HTERT RPE-1 (cell line): Measurements from ENCODE around the gene MAFG.
"Not testable (repeated sequence)": the region's sequence is repeated elsewhere in the genome, so short reads cannot be mapped to it uniquely, and the experiment has no call there.

ENCODE experiments used
- in situ Hi-C: fragments of 300-500 bp; cut with MboI; formaldehyde crosslinking; loops from 4 replicates; pipeline ENCODE4 v1.14.3; 2020; ENCODE audit warnings: low sequenced_read_pairs

The MAFG gene

DNA sequence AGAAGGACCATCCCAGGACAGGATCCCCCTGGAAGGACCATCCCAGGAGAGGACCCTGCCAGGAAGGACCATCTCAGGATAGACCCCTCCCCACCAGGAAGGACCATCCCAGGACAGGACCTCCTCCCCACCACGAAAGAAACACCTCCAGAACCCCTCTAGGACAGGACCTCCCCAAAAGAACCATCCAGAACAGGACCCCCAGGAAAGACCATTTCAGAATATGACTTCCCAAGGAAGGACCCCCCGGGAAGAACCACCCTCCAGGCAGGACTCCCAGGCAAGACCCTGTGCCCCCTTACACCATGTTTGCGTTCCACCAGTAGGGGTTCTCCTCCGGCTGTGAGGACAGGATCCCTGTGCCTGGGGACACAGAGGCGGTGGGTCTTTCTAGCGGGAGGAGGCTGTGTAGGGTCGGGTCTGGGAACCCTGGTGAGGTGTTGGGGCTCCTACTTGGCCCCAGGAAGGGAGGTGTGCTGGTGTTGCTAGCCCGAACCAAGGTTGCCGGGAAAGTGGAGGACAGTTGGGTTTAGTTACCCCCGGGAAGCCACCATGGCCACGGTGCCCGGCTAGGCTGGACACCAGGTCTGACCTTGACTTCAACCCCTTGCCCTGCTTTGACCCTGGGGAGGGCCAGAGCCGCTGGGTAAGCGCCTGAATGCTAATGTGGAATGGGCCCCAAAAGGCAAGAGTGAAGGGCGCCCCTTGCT lies 31.3 kb upstream of the MAFG start:
- in situ Hi-C loops: no loop called here

DNA sequence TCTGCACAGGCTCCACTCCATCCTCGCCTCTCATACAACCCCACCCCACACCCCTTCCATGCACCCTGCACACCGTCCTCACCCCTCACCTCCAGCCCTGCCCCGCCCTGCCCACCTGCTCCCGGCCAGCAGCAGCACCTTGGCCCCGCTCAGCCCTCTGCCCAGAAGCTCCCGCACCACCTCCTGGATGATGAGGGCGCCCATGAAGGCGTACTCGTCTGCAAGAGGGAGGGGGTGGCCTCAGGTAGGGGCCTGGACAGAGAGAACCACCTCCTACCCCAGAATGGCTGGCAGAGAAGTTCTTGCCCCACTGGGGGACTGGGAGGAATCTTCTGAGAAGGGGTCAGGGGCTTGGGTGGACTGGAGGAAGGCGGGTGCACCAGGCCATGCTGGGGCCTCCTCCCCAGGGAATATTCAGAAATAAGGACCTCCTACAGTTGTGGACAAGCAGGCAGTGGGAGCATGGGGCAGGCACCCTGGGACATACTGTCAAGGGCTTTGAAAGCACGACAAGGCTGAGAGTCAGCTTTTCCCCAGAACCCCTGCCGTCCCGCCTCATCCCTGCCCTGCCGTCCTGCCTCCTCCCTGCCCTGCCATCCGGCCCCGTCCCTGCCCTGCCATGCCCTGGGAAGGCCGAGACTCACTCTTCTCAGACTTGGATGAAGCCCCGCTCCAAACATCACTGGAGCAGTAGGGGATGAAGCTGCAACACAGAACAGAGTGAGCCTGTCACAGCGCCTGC lies 30.3 kb upstream of the MAFG start:
- in situ Hi-C loops: no loop called here

DNA sequence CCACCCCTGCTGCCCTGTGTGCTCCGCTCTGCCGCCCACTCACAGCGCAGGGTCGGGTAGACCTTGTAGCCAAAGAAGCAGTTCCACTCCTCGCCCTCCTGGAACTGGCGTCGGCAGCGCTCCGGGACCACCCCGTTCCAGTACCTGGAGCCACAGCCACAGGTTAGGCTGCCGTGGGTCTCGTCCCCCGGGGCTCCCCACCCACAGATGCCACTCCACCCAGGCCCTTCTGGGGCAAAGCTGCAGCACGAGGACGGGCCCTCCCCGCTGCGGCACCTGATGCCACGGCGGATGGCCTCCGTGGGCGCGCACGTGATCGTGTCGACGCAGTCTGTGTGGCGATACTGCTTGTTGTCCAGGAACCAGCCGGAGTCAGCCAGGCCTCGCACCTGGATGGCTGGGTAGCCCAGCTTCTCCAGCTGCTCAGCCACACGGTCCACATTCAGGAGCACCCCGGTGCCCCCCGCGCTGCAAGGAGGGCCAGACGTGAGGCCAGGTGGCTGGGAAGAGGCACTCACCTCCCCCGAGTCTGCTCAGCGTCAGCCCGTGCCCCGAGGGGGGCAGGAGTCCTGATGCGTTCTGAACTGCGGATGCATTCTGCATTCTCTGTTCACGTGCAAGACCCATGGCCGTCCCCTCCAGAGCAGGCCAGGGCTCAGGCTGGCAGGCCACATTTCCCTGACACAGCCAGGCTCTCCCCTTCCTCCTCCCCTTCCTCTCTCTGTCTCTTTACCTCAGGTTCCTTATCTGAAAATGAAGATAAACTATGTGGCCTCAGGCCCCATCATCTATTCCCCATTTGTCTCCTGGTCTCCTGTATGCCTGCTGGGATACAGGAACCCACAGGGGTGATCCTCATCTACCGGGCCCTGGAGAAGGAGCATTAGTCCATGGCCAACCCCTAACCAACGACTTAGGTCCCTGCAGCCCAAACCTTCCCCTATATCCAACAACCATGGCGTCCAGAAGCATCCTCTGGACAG lies 29.4 kb upstream of the MAFG start:
- in situ Hi-C loops: no loop called here

DNA sequence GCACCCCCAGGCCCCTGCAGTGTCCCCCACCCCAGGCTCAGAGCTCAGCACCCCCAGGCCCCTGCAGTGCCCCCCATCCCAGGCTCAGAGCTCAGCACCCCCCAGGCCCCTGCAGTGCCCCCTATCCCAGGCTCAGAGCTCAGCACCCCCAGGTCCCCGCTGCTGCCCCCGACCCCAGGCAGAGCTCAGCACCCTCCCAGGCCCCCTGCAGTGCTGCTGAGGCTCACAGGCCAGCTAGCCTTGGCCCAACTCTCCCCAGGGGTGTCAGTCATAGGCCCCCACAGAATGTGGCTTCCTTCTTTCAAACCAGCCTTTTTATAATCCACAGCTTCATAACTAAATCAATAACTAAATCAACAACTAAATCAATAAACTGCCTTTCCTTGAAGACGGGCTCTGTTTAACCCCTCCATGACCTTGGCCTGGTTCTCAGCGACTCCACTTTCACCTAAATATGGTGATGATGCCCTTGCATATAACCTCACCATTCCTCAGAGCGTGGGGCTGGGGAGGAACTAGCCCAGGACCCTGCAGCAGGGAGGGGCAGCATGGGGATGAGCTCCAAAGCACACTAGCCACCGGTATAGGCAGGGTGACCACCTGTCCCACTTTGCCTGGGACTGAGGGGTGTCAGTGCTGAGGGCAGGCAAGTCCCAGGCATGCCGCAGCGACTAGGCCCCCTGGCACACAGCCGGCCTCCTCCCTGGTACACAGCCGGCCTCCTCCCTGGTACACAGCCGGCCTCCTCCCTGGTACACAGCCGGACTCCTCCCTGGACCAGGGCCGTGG lies 28.4 kb upstream of the MAFG start:
- in situ Hi-C loops: no loop called here

DNA sequence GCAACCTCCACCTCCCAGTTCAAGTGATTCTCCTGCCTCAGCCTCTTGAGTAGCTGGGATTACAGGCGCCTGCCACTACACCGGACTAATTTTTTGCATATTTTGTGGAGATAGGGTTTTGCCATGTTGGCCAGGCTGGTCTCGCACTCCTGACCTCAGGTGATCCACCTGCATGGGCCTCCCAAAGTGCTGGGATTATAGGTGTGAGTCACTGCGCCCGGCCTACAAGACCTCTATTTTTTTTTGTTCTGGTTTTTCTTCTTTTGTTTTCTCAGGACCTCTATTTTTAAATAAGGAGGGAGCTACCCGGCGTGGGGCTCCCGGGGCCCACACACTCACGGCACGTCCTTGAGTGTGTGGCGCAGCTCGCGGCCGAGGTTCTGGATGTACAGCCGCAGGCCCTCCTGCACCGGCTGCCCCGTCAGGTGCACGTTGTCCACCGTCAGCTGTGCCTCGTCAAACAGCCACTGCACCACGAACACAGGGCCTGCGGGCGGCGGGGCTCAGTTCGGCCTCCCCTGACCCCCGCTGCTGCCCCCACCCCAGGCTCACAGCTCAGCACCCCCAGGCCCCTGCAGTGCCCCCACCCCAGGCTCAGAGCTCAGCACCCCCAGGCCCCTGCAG lies 27.6 kb upstream of the MAFG start:
- in situ Hi-C loops: no loop called here

DNA sequence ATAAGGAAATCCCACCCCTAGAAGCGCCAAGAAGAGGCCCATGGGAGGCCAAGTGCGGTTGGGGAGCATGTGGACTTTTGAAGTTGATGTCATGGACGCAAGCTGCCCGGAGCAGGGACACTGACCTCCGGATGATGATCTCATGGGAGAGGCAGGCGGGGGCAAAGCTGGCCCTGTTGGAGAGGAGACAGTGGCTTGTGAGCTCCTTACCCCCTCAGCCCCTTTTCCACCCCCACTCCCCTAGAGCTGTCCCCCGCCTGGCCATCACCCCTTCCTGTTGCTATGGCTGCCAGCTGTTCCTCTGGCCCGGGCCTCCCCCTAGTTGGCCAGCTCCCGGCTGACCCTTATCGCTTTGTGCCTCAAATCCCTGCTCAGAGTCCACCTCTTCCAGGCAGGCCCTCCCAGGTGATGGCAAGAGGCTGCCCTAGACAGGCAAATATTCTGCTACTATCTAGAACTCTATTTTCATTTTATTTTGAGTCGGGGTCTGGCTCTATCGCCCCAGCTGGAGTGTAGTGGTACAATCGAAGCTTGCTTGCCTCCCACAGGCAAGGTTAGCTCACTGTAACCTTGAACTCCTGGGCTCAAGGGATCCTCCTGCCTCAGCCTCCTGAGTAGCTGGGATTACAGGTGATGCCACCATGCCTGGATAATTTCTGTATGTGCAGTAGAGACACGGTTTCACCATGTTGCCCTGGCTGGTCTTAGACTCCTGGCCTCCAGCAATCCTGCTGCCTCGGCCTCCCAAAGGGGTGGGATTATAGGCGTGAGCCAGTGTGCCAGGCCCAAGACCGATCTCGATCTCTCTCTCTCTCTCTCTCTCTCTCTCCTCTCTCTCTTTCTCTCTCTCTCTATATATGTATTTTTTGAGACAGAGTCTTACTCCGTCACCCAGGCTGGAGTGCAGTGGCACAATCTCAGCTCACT lies 26.9 kb upstream of the MAFG start:
- in situ Hi-C loops: no loop called here

DNA sequence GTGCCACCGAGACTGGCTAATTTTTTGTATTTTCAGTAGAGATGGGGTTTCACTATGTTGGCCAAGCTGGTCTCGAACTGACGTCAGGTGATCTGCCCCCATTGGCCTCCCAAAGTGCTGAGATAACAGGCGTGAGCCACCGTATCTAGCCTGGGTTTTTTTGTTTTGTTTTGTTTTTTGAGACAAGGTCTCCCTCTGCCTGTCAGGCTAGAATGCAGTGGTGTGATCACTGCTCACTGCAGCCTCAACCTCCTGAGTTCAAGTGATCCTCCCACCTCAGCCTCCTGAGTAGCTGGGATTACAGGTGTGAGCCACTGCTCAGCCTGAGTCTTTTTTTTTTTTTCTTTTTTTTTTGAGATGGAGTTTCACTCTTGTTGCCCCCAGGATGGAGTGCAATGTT lies 25.9 kb upstream of the MAFG start:
- in situ Hi-C loops: not testable (repeated sequence)

DNA sequence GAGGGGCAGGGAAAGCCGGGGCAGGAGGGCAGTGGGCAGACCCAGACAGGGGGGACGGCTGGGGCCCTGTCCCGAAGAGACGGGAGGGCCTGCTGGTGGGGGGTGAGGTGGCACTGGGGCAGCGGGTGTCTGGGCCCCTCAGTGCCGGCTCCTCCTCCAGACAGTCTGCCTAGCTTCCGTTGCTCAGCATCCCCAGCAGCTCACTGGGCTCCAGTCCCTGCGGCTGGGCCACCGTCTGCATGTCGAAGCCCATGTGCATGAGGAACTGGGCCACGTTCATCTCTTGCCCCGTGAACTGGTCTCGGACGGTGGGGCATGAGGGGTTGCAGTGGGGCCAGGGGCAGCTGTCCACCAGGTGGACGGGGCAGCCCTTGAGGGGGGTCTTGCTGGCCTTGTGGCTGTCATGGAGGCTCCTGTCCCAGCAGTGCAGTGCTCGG lies 25.3 kb upstream of the MAFG start:
- in situ Hi-C loops: no loop called here

DNA sequence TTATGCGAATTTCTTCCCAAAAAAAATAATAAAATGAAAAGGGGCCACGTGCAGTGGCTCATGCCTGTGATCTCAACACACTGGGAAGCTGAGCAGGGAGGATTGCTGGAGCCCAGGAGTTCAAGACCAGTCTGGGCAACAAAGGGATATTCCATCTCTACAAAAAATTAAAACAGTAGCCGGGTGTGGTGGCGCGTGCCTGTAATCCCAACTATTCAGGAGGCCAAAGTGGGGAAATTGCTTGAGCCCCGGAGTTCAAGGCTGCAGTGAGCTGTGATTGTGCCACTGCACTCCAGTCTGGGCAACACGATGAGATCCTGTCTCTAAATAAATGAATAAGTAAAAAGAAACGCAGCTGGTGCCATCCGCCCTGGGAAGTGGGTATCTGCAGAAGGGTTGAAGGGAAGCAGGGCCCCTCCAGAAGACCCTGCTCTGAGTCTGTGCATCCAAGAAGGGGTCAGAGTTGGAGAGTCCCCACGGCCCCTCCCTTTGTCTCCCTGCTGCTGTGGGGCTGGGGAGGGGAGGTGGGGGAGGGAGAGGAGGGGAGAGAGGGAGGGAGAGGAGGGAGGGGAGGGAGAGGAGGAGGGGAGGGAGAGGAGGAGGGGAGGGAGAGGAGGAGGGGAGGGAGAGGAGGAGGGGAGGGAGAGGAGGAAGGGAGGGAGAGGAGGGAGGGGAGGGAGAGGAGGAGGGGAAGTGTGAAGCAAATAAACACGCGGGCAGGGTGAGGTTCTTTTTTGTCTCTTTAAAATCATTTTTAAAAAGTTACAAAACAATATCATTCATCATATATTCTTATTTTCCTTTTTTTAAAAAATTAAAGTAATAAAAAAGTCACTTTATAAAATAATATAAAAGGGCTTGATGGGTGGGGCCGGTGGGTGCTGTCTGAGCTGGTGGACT lies 24.5 kb upstream of the MAFG start:
- in situ Hi-C loops: no loop called here

DNA sequence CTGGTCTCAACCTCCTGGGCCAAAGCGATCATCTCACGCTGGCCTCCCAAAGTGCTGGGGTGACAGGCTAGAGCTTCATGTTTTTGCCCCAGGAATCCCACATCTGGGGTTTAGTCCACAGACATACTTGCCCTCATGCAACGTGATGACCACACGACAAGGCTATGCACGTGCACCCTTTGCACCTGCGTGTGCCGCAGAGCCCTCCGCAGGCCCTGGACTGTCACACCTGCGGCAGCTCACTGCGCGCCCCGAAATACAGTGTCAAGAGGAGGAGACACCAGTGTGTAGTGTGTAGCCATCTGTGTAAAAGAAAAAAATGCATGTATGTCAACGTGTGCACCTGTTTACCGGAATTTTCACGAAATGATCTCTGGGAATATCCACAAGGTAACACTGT lies 23.0 kb upstream of the MAFG start:
- in situ Hi-C loops: no loop called here

DNA sequence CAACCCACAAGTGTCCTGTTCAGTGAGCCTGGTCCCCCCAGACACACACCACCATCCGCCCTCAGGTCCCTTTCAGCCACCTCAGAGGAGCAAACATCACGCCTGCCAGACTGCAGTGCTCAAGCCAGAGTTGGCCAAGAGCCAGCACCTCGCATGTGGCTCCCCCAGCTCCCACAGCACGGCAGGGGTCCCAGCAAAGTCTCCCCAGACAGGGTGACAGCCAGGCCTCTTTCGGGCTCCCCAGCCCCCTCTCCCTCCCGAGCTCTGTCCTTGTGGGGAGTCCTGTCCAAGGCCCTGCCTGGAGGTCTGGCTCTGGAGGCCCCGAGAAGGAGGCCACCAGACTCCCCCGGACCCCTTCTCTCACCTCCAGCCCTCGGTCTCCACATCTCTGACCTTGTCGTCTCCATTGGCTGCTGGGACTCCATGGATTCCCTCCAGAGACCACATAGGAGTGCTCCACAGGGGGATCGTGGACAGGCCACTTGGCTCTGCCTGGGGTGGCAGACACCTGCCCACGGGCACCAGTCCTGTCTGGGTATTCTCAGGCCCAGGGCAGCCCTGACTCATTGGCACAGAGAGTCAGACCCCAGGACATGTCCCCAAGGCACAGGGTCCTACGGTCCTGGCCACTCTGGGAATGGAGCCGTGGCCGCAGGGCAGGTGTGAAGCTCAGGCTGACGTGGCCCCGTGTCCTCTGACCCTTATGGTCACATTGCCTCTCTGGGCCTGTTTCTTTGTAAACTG lies 21.3 kb upstream of the MAFG start:
- in situ Hi-C loops: no loop called here

DNA sequence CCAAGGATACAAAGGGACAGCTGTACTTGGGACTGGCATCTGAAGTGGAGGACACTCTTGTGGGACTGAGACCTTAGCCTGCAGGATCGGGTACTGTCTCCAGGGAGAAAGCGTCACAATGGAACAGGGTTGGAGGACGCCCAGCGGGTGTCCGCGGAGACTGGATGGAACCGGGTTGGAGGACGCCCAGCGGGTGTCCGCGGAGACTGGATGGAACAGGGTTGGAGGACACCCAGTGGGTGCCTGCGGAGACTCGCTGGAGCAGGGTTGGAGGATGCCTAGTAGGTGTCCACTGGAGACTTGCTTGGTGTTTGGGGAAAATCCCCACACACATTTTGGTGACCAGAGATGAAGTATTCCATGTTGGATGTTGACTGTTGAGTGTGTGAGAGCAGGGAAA lies 19.7 kb upstream of the MAFG start, which contains the start of gene MYADML2:
Gene MYADML2 (minus strand): TSS at position 45 of the 400 bp plus-strand sequence. CDS start 5,492 bp downstream, outside the sequence.
- in situ Hi-C loops: no loop called here

DNA sequence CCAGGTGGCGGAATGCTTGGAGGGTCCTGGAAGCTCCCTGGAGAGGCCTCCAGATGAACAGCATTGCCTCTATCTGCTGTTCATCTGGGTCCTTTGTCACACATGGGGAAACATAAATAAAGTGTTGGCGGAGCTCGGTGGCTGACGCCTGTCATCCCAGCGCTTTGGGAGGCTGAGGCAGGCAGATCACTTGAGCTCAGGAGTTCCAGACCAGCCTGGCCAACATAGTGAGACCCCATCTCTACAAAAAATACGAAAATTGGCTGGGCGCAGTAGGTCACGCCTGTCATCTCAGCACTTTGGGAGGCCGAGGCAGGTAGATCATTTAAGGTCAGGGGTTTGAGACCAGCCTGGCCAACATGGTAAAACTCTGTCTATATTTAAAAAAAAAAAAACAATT lies 17.3 kb upstream of the MAFG start:
- in situ Hi-C loops: no loop called here

DNA sequence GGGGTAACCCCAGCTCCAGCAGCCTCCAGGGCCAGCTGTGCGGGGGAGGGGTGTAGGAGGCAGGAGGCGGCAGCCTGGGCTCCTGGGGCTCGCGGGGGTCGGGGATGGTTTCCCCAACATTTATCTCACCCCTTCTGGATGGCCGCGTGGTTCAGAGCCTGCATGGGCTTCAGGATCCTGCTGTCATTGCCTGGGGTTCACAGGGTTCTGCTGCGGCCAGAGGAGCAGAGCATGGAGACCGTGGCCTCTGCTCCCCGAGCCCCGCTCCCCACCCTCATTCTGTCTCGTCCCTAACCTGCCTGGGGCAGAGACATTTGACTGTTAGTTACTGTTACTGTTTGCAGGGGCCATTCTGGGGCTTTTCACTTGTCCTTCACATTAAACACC lies 14.6 kb upstream of the MAFG start:
- in situ Hi-C loops: no loop called here

DNA sequence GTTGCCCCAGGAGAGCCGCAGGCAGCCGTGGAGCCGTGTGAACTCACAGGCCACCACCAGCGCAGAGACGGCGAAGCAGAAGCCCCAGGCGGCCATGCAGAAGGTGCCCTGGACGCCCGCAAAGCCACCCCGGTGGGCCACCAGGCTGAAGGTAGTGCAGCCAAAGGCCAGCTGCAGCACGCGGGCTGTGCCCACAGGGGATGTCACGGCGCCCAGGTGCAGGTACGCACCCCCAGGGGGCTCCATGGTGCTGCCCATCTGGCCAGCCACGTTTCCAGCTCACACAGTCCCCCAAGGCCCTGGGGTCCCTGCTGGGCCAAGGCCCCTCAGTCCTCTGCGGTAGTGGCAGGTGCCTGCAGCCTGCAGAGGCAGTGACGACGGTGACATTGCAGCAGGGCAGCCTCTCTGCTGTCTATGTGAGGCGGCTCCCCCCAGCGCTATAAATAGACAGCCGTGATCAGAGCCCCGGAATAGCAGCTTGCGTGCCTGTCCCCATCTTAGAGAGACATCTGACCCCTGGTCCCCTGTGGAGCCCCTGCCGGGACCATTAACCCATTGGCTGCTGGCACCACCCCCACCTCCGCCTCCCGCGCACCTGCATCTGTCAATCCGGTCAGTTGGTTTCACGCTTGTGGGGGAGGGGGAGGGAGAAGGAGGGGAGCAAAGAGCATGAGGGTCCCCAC lies 14.1 kb upstream of the MAFG start:
- in situ Hi-C loops: no loop called here

DNA sequence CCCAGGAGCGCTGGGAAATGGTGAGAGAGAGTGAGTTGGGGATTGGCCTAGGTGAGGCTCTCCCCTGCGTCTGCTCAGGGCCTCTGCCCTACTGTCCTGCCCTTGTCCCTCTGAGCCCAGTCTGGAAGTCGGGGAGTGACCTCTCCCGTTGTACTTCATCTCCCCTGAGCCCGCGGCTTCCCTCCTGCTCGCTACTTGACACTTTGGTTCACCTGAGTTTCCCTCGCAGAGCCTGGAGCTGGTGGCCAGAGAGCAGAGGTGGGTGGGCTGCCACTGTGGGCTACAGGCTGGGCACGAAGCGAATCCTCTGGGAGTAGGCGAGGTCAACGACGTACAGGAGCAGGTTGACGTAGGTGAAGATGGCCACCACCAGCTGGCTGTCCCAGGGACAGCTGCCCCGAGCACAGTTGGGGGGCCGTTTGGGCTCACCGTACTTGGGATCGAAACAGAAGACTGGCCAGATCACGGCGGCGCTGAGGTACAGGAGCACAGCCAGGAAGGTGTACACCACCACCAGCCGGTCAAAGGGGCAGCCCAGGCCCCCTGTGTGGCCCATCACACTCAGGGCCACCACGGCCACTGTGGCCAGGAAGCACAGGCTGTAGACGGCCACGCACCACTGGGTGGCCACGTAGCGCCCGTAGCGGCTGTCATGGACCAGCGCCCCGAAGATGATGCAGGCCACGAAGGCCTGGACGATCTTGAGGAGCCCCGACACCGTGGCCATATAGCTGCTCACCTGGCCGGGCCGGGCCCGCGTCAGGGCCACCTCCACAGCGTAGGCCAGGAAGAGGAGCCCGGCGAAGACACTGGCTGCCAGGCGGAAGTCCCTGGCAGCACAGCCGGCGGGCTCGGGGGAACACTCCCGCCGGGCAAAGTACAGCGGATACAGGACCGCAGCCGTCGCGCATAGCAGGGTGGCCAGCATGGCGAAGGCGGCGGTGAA lies 13.3 kb upstream of the MAFG start:
- in situ Hi-C loops: no loop called here
